ENCODE results near the gene KIAA0825.

The KIAA0825 gene

GRCh38 chr5:94353605-94354004, 264.8 kb downstream of the KIAA0825 start:
- TF ChIP-seq CTCF (conservative IDR thresholded peaks at IDR 0.05; ENCODE audit: low read depth, low read length) = no peak
- DNase-seq (ENCODE audit: low read depth) = no peak
- no peak overlapping the region for H3K4me3 ChIP-seq (ENCODE audit: low read length)

GRCh38 chr5:94347130-94347529, 271.3 kb downstream of the KIAA0825 start:
- no peak overlapping the region for H3K4me3 ChIP-seq (ENCODE audit: low read length)
- DNase-seq (ENCODE audit: low read depth) = no peak
- no peak for TF ChIP-seq CTCF (conservative IDR thresholded peaks at IDR 0.05; ENCODE audit: low read depth, low read length)

- TF ChIP-seq CTCF (conservative IDR thresholded peaks at IDR 0.05; ENCODE audit: low read depth, low read length) = no peak
- H3K4me3 ChIP-seq (ENCODE audit: low read length) = no peak overlapping the region
- DNase-seq (ENCODE audit: low read depth) = no peak
Observed at GRCh38 chr5:94345257-94345656, 273.1 kb downstream of the KIAA0825 start.

- DNase-seq (ENCODE audit: low read depth) = no peak
- H3K4me3 ChIP-seq (ENCODE audit: low read length) = no peak overlapping the region
- TF ChIP-seq CTCF (conservative IDR thresholded peaks at IDR 0.05; ENCODE audit: low read depth, low read length) = no peak
Observed at GRCh38 chr5:94337617-94338016, 280.8 kb downstream of the KIAA0825 start.

GRCh38 chr5:94335936-94336335, 282.5 kb downstream of the KIAA0825 start:
- DNase-seq (ENCODE audit: low read depth) = no peak
- no peak overlapping the region for H3K4me3 ChIP-seq (ENCODE audit: low read length)
- TF ChIP-seq CTCF (conservative IDR thresholded peaks at IDR 0.05; ENCODE audit: low read depth, low read length) = no peak

GRCh38 chr5:94329115-94329514, 289.3 kb downstream of the KIAA0825 start:
- no peak for DNase-seq (ENCODE audit: low read depth)
- H3K4me3 ChIP-seq (ENCODE audit: low read length) = no peak overlapping the region
- no peak for TF ChIP-seq CTCF (conservative IDR thresholded peaks at IDR 0.05; ENCODE audit: low read depth, low read length)

GRCh38 chr5:94326586-94326985, 291.8 kb downstream of the KIAA0825 start:
- no peak for DNase-seq (ENCODE audit: low read depth)
- H3K4me3 ChIP-seq (ENCODE audit: low read length) = no peak overlapping the region
- TF ChIP-seq CTCF (conservative IDR thresholded peaks at IDR 0.05; ENCODE audit: low read depth, low read length) = no peak

Data from retinal pigment epithelial cell (primary cell).